ENCODE measurements around the gene TAS2R20.

GRCh38 chr12:11015775-11016430 is 17.8 kb upstream of the TAS2R20 start:
- TF ChIP-seq CTCF (IDR thresholded peaks at IDR 0.05; ENCODE audit: control extremely low read depth in 1 of 3, insufficient read depth in 1 of 3, low read depth in 1 of 3, low read length in 3 of 3) = no peak
- TF ChIP-seq CEBPB (IDR thresholded peaks at IDR 0.05; ENCODE audit: low read depth, low read length) = no peak
- TF ChIP-seq ASH2L (IDR thresholded peaks at IDR 0.05; ENCODE audit: low read length) = no peak
- no peak for TF ChIP-seq EZH2 (IDR thresholded peaks at IDR 0.05; ENCODE audit: low read depth, low read length, severe bottlenecking)

Data from H1 (cell line).